ENCODE results near the gene PTPDC1.
"Not testable (repeated sequence)": the region's sequence is repeated elsewhere in the genome, so short reads cannot be mapped to it uniquely, and the experiment has no call there.

PTPDC1 gene

GRCh38 chr9:94094219-94095145 lies 10.2 kb downstream of the PTPDC1 start:
- DNase-seq (ENCODE audit: low read depth in 2 of 2) = not testable (repeated sequence)

GRCh38 chr9:94096819-94097577 lies 12.7 kb downstream of the PTPDC1 start:
- DNase-seq (ENCODE audit: low read depth in 2 of 2) = no peak

GRCh38 chr9:94097788-94098414 lies 13.6 kb downstream of the PTPDC1 start:
- no peak for DNase-seq (ENCODE audit: low read depth in 2 of 2)

- no peak for DNase-seq (ENCODE audit: low read depth in 2 of 2)
These were observed 16.1 kb downstream of the PTPDC1 start for GRCh38 chr9:94100152-94100879.

- DNase-seq (ENCODE audit: low read depth in 2 of 2) = no peak
These were observed 17.0 kb downstream of the PTPDC1 start for GRCh38 chr9:94101162-94101853.

GRCh38 chr9:94108584-94108983 lies 24.3 kb downstream of the PTPDC1 start:
- DNase-seq (ENCODE audit: low read depth in 2 of 2) = no peak

GRCh38 chr9:94110821-94111252 lies 26.6 kb downstream of the PTPDC1 start:
- no peak for DNase-seq (ENCODE audit: low read depth in 2 of 2)

- DNase-seq (ENCODE audit: low read depth in 2 of 2) = no peak
These were observed 27.2 kb downstream of the PTPDC1 start for GRCh38 chr9:94111446-94111845.

- no peak for DNase-seq (ENCODE audit: low read depth in 2 of 2)
These were observed 28.6 kb downstream of the PTPDC1 start for GRCh38 chr9:94112716-94113465.

- DNase-seq (ENCODE audit: low read depth in 2 of 2) = not testable (repeated sequence)
These were observed 35.8 kb downstream of the PTPDC1 start for GRCh38 chr9:94120088-94120487.

- no peak for DNase-seq (ENCODE audit: low read depth in 2 of 2)
These were observed 36.7 kb downstream of the PTPDC1 start for GRCh38 chr9:94120854-94121376.

- DNase-seq (ENCODE audit: low read depth in 2 of 2) = no peak
These were observed 42.6 kb downstream of the PTPDC1 start for GRCh38 chr9:94126844-94127243.

GRCh38 chr9:94127806-94128205 lies 43.5 kb downstream of the PTPDC1 start:
- DNase-seq (ENCODE audit: low read depth in 2 of 2) = no peak

GRCh38 chr9:94128580-94128979 lies 44.3 kb downstream of the PTPDC1 start:
- no peak for DNase-seq (ENCODE audit: low read depth in 2 of 2)

GRCh38 chr9:94134629-94135028 lies 50.4 kb downstream of the PTPDC1 start:
- DNase-seq (ENCODE audit: low read depth in 2 of 2) = no peak

- DNase-seq (ENCODE audit: low read depth in 2 of 2) = no peak
These were observed 51.0 kb downstream of the PTPDC1 start for GRCh38 chr9:94135222-94135621.

GRCh38 chr9:94139672-94140417 lies 55.6 kb downstream of the PTPDC1 start:
- no peak for DNase-seq (ENCODE audit: low read depth in 2 of 2)

- DNase-seq (ENCODE audit: low read depth in 2 of 2) = no peak
These were observed 56.1 kb downstream of the PTPDC1 start for GRCh38 chr9:94140418-94140780.

Measured in stimulated activated CD8-positive, alpha-beta memory T cell treated with anti-CD3 and anti-CD28 coated beads, Interleukin-2, amount 100 ng/mL, for 48 hours (primary cell).